Measurements from ENCODE around the gene ENPP3.

GRCh38 chr6:131728296-131728939, 91.3 kb downstream of the ENPP3 start:
- TF ChIP-seq, protein P1, sequence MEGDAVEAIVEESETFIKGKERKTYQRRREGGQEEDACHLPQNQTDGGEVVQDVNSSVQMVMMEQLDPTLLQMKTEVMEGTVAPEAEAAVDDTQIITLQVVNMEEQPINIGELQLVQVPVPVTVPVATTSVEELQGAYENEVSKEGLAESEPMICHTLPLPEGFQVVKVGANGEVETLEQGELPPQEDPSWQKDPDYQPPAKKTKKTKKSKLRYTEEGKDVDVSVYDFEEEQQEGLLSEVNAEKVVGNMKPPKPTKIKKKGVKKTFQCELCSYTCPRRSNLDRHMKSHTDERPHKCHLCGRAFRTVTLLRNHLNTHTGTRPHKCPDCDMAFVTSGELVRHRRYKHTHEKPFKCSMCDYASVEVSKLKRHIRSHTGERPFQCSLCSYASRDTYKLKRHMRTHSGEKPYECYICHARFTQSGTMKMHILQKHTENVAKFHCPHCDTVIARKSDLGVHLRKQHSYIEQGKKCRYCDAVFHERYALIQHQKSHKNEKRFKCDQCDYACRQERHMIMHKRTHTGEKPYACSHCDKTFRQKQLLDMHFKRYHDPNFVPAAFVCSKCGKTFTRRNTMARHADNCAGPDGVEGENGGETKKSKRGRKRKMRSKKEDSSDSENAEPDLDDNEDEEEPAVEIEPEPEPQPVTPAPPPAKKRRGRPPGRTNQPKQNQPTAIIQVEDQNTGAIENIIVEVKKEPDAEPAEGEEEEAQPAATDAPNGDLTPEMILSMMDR (IDR thresholded peaks at IDR 0.05; ENCODE audit: insufficient read depth, low read length, poor library complexity, severe bottlenecking) = no peak
- TF ChIP-seq EZH2phosphoT487 (conservative IDR thresholded peaks at IDR 0.05; ENCODE audit: low read length) = no peak
